Esophagus muscularis mucosa (tissue), 4 donors: ENCODE results near the gene SBDS. TPM values are rescaled to one million over a fixed set of nuclear protein-coding genes. Genes with fewer than 3 reads are reported as not detected.
"Not testable (repeated sequence)": the region's sequence is repeated elsewhere in the genome, so short reads cannot be mapped to it uniquely, and the experiment has no call there.

Source experiments
- DNase-seq: peaks from one replicate; pipeline ENCODE4 v3.0.0-alpha.2; 2017; ENCODE audit errors: extremely low spot score
- H3K27ac ChIP-seq, 4 donors: fragments of 200-600 bp; sonication (generic); replicated peaks in 1 of 4; 1 replicate in 3 of 4; 2 replicates in 1 of 4; pipeline ENCODE4 v1.5.1; 2016 to 2019; ENCODE audit warnings: mild to moderate bottlenecking in 1 of 4
- H3K27me3 ChIP-seq, 4 donors: fragments of 200-600 bp; sonication (generic); one replicate each; pipeline versions ENCODE4 v1.5.1 to v1.6.0; 2016 to 2019
- H3K36me3 ChIP-seq, 4 donors: fragments of 200-600 bp; sonication (generic); one replicate each; pipeline ENCODE4 v1.5.1; 2016 to 2019
- H3K4me1 ChIP-seq, 4 donors: fragments of 200-600 bp; sonication (generic); one replicate each; pipeline ENCODE4 v1.5.1; 2016 to 2019
- H3K4me3 ChIP-seq, 4 donors: fragments of 200-600 bp; sonication (generic); 1 replicate in 2 of 4; 2 replicates in 2 of 4; pipeline ENCODE4 v1.5.1; 2016 to 2019; ENCODE audit warnings: mild to moderate bottlenecking in 4 of 4, moderate library complexity in 1 of 4
- H3K9me3 ChIP-seq, 4 donors: fragments of 200-600 bp; sonication (generic); 1 replicate in 3 of 4; 2 replicates in 1 of 4; pipeline ENCODE4 v1.5.1; 2016 to 2019
- CTCF ChIP-seq, 3 experiments: fragments of 200-600 bp in 2 of 3; fragments of 450-650 bp in 1 of 3; sonication (generic) in 2 of 3; IDR thresholded peaks; one replicate each; pipeline ENCODE4 v1.5.1; 2017 to 2019; ENCODE audit warnings: antibody characterized with exemption in 3 of 3, mild to moderate bottlenecking in 2 of 3, moderate library complexity in 1 of 3
- EP300 ChIP-seq: sonication (generic); formaldehyde crosslinking; IDR thresholded peaks from one replicate; pipeline ENCODE4 v1.6.1; 2017; ENCODE audit warnings: antibody characterized with exemption
- POLR2A ChIP-seq: fragments of 450-650 bp; IDR thresholded peaks from one replicate; pipeline ENCODE4 v1.6.1; 2017; ENCODE audit warnings: antibody characterized with exemption, moderate library complexity, mild to moderate bottlenecking, low read depth
- POLR2AphosphoS5 ChIP-seq, 2 donors: sonication (generic); formaldehyde crosslinking; IDR thresholded peaks; one replicate each; pipeline ENCODE4 v1.6.1; 2017; ENCODE audit warnings: antibody characterized with exemption in 2 of 2
- WGBS: methylation state at CpG from one replicate; pipeline ENCODE4 v1.1.5; 2018; 5-methylcytosine and 5-hydroxymethylcytosine counted together
- intact Hi-C: fragments of 100-400 bp; cut with DNase I; formaldehyde crosslinking; loops from one replicate; pipeline ENCODE4 v1.15.1; 2023
- total RNA-seq, 4 donors: library from RNA; depleted of rRNA; stranded (reverse); fragments of >200 nt; gene quantifications; one replicate each; pipeline versions ENCODE4 v1.1.0 to v1.2.1, GENCODE V29; 2016

SBDS gene
- total RNA-seq = 100 to 1,000 TPM; 198 to 293 (median 264) TPM

DNA sequence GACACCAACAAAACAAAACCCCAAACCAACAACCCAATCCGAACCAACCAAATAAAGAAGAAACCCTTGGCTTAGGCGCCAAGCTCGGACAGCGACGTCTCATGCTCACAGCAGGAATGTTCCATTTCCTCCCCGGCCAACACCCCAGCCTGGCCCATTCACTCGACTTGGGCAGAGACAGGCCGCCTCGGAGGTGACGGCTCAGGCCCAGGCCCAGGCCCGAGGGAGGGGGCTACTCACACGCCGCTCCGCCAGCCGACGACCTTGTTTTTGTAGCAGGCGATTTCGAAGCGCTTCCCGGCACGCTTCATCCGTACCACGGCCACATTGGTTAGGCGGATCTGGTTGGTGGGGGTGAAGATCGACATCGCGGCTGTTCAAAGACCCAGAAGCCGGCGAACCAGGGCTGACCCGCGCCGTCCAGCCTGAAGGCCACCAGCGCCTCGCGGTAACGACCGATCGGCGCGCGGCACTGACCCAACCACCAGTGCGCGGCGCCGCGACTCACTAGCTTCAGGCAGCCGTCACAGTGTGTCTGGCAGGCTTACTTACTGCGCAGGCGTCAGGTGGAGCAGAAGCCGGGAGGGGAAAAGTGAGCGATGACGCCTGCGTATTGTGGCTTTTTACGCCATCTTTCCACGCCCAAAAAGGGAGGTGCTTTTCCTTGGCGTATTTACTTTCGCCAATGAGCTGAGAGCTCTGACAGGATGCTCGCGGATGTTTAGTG is at the start of gene SBDS:
TSS of gene SBDS (minus strand) at position 537 of the 727 bp plus-strand sequence. CDS start at position 368, 169 bp downstream.
- H3K27me3 ChIP-seq, H3K9me3 ChIP-seq, intact Hi-C loops: not testable (repeated sequence)
- DNase-seq = peak; percentile 99
- Histone ChIP-seq H3K4me1 (peaks cover 30 to 41% (median 39%) of the 10 kb centered on the region in 4 donors), H3K27ac (peak within 1 kb of the TSS; percentile 98 to 100 (median 99)), H3K36me3 (peaks cover 31 to 54% (median 45%) of the 10 kb centered on the region in 4 donors), H3K4me3 (peak within 1 kb of the TSS; percentile 84 to 95 (median 86))
- WGBS = 0% methylated on average over 22 of the region's 59 CpGs
- TF ChIP-seq CTCF (IDR thresholded peaks at IDR 0.05) (peak in 1 of 3 experiments; percentile 22), POLR2AphosphoS5 (IDR thresholded peaks at IDR 0.05) (peak; percentile 96 to 100), POLR2A (peak; percentile 98)

DNA sequence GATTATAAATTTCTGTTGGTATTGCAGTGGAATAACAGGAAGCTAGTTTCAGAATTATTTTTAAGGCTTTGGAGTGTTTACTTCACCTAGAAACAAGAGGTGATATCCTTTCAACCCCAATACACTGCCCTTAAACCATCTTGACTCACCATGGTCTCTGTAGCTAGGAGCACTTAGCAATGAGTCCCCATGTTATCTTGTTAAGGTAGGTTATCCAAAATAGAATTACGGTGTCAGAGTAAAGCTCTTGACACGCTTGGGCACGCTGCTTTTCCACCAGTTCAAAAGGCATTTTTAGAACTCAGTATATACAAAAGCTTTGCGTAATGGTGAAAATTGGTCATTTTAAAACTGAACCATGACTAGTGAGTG is 48.2 kb upstream of the SBDS start:
- H3K36me3 ChIP-seq, H3K9me3 ChIP-seq, intact Hi-C loops, H3K27me3 ChIP-seq, DNase-seq, H3K4me3 ChIP-seq: not testable (repeated sequence)
- Histone ChIP-seq H3K27ac (peak overlapping the region; percentile 61 to 79 (median 70)), H3K4me1 (peaks cover 10 to 33% (median 28%) of the 10 kb centered on the region in 4 donors)
- 56% methylated on average over 4 of the region's 4 CpGs for WGBS

DNA sequence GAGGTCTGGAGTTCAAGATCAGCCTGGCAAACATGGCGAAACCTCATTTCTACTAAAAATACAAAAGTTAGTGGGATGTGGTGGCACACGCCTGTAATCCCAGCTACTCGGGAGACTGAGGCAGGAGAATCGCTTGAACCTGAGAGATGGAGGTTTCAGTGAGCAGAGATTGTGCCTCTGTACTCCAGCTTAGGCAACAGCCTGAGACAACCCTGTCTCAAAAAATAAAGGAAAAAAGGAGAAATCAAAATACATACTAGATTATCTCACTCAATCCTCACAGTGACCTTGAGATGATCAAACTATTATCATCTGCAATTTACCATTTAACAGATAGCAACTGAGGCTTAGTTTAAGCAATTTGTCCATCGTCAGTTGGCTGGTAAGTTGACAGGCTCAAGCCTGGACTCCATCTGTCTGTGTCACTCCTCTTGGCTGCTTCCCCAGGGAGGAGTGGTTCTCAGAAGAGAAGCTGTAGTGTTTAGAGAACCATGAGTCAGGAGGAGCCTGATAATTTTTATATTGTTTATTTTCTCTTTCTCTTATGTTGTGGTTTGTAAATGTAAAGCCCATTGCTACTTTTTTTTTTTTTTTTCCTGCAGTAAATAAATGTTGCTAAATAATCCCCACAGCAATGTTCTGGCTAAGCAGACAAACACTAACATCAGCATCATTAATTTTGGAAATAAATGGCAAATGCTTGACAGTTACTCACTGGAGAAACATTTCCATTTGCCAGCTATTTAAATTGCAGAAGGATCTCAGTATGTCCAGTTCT is 47.6 kb upstream of the SBDS start:
- intact Hi-C loops, H3K36me3 ChIP-seq, H3K27me3 ChIP-seq, H3K9me3 ChIP-seq, DNase-seq, H3K4me3 ChIP-seq: not testable (repeated sequence)
- H3K4me1 ChIP-seq = peaks cover 10 to 33% (median 28%) of the 10 kb centered on the region in 4 donors
- H3K27ac ChIP-seq = peak overlapping the region; percentile 61 to 79 (median 70)
- WGBS = 58% methylated on average over 5 of the region's 5 CpGs
- peak in 1 of 2 donors; percentile 48 for TF ChIP-seq POLR2AphosphoS5 (IDR thresholded peaks at IDR 0.05)

GRCh38 chr7:67040832-67041231 is 45.4 kb upstream of the SBDS start:
- H3K4me3 ChIP-seq, H3K9me3 ChIP-seq, DNase-seq, H3K27me3 ChIP-seq, intact Hi-C loops, H3K36me3 ChIP-seq: not testable (repeated sequence)
- H3K4me1 ChIP-seq = peaks cover 18 to 33% (median 28%) of the 10 kb centered on the region in 4 donors
- TF ChIP-seq CTCF (IDR thresholded peaks at IDR 0.05) = peak in 2 of 3 experiments; percentile 26 to 51
- H3K27ac ChIP-seq = peak overlapping the region in 2 of 4 donors; percentile 11 to 33
- WGBS = 37% methylated on average over 2 of the region's 2 CpGs

DNA sequence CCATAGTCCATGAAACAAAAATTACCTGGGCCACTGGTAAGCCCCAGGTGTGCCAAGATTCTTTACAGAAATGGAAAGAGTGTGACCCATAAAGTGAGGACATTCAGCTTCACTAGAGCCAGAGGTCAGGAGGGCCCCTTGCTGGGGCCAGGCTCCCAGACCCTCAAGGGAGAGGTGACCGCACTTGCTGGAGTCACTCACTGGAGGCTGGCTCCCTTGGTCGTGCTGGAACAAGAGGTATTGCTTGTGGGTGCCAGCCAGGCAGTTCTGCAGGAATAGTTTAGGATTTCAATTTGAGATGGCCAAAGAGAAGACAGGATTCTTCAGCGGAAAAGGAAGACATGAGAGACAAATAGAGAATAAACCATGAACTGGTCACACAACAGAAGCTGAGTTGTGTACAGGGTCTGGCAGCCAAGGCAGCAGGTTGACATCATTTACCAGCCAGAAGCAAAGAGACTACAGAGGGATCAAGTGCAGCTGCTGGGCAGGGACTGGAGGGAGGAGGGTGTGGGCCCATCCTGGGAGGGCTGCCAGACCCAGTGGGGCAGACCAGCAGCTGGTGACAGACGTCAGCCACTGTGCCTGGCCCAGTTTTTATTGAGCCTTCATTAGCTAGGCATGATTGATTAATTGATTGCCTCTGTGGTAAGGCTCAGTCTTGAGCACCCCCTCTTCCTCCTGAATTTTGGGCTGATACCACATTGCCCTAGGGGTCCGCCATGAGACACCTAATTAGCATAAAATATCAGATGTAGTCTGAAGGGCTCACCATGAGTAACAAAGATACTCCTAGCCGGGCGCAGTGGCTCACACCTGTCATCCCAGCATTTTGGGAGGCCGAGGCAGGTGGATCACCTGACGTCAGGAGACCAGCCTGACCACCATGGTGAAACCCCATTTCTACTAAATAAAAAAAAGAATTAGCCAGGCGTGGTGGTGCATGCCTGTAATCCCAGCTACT is 41.3 kb upstream of the SBDS start:
- H3K4me3 ChIP-seq, H3K4me1 ChIP-seq, H3K9me3 ChIP-seq, intact Hi-C loops, H3K27me3 ChIP-seq, DNase-seq, H3K27ac ChIP-seq: not testable (repeated sequence)
- peaks cover 0 to 11% (median 10%) of the 10 kb centered on the region in 4 donors for H3K36me3 ChIP-seq
- 86% methylated on average over 10 of the region's 10 CpGs for WGBS

- Histone ChIP-seq H3K27me3 (no peaks in the 10 kb centered on the region), H3K9me3 (no peaks in the 10 kb centered on the region), H3K4me1 (peaks cover 0 to 7% (median 0%) of the 10 kb centered on the region in 4 donors), H3K27ac (no peak overlapping the region), H3K4me3 (no peak overlapping the region), H3K36me3 (peaks cover 7 to 28% (median 18%) of the 10 kb centered on the region in 4 donors)
- WGBS = 82% methylated on average over 5 of the region's 5 CpGs
- no peak for TF ChIP-seq POLR2A
- no peak for TF ChIP-seq POLR2AphosphoS5 (IDR thresholded peaks at IDR 0.05)
- no peak for TF ChIP-seq EP300
- no peak for TF ChIP-seq CTCF (IDR thresholded peaks at IDR 0.05)
- intact Hi-C loops = no loop called here
- no peak for DNase-seq
These were observed 37.9 kb upstream of the SBDS start for GRCh38 chr7:67033251-67033650.

GRCh38 chr7:67031685-67032084 is 36.3 kb upstream of the SBDS start:
- H3K9me3 ChIP-seq, intact Hi-C loops, DNase-seq, H3K27ac ChIP-seq, H3K27me3 ChIP-seq, H3K4me3 ChIP-seq, H3K4me1 ChIP-seq: not testable (repeated sequence)
- peaks cover 7 to 37% (median 20%) of the 10 kb centered on the region in 4 donors for H3K36me3 ChIP-seq
- 89% methylated on average over 2 of the region's 2 CpGs for WGBS

DNA sequence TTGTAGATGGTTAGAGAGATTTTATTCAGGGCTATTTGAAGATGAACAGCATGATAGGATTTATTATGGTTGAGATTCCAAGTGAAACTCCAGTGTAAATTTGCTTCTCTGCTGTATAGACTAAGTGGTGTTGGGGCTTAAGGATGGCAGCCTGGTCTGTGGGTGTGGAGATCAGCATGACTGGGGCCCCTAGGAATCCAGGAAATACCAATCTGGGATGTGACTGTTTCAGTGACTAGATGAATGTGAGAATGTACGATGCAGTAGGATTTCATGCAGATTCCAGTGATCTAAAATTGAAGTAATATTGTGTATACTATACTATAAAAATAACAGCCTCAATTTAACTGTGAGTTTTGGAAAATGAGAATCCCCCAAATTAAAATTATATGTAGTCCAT is 30.1 kb upstream of the SBDS start:
- peaks cover 7 to 79% (median 37%) of the 10 kb centered on the region in 4 donors for H3K36me3 ChIP-seq
- H3K27me3 ChIP-seq, H3K9me3 ChIP-seq, intact Hi-C loops, H3K4me3 ChIP-seq, DNase-seq, H3K27ac ChIP-seq: not testable (repeated sequence)
- peaks cover 11 to 16% (median 14%) of the 10 kb centered on the region in 4 donors for H3K4me1 ChIP-seq
- 80% methylated on average over 1 of the region's 1 CpG for WGBS
